ENCODE measurements around the gene SETX.

- TF ChIP-seq CTCF (IDR thresholded peaks at IDR 0.05; ENCODE audit: insufficient read depth, low read length) = no peak
- no peak for TF ChIP-seq POLR2AphosphoS5 (IDR thresholded peaks at IDR 0.05; ENCODE audit: low read depth)
- no peak for TF ChIP-seq REST (IDR thresholded peaks at IDR 0.05; ENCODE audit: insufficient replicate concordance, low read depth)
These were observed 29.6 kb upstream of the SETX start for GRCh38 chr9:132384376-132384775.
